ENCODE data around the gene MPO.

MPO gene

GRCh38 chr17:58304750-58305486 lies 24.2 kb upstream of the MPO start:
- TF ChIP-seq, protein P1, sequence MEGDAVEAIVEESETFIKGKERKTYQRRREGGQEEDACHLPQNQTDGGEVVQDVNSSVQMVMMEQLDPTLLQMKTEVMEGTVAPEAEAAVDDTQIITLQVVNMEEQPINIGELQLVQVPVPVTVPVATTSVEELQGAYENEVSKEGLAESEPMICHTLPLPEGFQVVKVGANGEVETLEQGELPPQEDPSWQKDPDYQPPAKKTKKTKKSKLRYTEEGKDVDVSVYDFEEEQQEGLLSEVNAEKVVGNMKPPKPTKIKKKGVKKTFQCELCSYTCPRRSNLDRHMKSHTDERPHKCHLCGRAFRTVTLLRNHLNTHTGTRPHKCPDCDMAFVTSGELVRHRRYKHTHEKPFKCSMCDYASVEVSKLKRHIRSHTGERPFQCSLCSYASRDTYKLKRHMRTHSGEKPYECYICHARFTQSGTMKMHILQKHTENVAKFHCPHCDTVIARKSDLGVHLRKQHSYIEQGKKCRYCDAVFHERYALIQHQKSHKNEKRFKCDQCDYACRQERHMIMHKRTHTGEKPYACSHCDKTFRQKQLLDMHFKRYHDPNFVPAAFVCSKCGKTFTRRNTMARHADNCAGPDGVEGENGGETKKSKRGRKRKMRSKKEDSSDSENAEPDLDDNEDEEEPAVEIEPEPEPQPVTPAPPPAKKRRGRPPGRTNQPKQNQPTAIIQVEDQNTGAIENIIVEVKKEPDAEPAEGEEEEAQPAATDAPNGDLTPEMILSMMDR (conservative IDR thresholded peaks at IDR 0.05; ENCODE audit: low read depth, low read length): no peak
- no peak for DNase-seq (ENCODE audit: low read depth)
- H3K4me3 ChIP-seq (ENCODE audit: low read length): no peak overlapping the region

DNA sequence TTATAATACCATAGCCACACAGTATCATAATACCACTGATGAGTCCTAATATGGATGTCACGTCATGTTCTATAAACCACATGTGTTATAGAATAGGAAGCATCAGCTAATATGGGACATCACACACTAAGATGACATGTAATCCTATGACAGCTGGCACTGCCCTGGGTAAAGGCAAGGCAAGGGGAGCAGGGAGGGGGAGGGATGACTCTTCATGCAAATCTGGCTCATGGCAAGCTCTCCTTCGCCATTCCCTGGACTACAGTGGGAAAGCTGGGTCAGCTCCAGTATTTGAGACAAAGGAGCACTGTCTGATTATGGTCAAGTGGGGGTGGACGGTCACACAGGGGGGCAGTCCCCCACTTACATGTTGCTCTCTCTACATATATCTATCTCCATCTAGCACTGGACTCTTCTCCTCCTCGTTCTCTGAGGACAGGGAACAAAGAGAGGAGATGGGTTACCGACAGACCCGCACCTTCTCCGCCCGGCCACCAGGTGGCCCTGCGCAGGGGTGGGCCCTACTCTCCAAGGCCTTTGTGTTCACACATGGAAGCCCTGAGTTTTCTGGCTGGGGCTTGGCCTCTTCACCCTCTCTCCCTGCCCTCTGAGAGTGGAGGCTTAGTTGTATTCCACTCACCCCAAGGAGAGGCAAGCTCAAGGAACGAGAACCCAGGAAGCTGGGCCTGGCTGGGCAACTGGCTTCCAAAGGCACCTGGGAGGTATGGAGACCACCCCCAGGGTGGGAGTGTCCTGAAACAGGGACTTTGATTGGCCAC lies 23.4 kb upstream of the MPO start:
- TF ChIP-seq, protein P1 (conservative IDR thresholded peaks at IDR 0.05; ENCODE audit: low read depth, low read length): peak; percentile 89

GRCh38 chr17:58302919-58303585 lies 22.3 kb upstream of the MPO start:
- no peak for DNase-seq (ENCODE audit: low read depth)
- H3K4me3 ChIP-seq (ENCODE audit: low read length): no peak overlapping the region
- TF ChIP-seq, protein P1 (conservative IDR thresholded peaks at IDR 0.05; ENCODE audit: low read depth, low read length): no peak

More for the DNA sequence above, 23.4 kb upstream of the MPO start:
- no peak for DNase-seq (ENCODE audit: low read depth)
- H3K4me3 ChIP-seq (ENCODE audit: low read length): no peak overlapping the region

DNA sequence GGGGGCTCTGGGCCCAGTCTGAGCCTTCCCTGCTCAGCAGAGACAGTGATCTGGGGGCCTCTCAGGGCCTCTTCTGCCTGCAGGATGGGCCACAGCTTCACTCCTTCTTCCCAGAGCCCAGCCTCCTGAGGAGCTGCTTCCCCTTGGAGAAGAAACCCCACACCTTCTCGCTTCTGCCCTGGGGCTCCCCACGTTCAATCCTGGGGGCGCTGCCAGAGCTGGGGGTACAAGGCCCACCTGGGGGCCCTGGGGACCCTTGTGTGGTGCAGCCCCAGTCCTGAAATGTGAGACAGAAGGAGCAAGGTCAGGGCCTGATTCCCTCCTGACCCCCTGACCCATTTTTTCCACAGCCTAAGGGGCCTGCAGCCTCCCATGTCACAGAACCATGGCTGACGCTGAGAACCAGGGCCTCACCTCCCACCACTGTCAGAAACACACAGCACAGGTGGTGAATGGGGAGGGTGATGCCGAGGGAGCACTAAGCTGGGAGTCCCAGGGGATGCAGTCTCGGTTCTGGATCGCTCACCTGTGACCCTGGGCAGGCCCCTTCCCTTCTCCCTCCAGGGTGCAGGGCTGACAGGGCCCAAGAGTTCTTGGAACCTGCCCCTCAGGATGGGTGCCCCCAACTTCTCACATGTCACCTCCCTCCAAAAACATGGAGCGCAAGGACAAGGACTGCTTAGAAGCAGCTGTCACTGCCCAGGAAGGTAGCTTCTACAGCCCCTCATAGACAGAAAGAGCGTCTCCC lies 21.6 kb upstream of the MPO start:
- no peak for DNase-seq (ENCODE audit: low read depth)
- H3K4me3 ChIP-seq (ENCODE audit: low read length): no peak overlapping the region
- TF ChIP-seq, protein P1 (conservative IDR thresholded peaks at IDR 0.05; ENCODE audit: low read depth, low read length): no peak

- H3K4me3 ChIP-seq (ENCODE audit: low read length): no peak overlapping the region
- TF ChIP-seq, protein P1 (conservative IDR thresholded peaks at IDR 0.05; ENCODE audit: low read depth, low read length): no peak
- no peak for DNase-seq (ENCODE audit: low read depth)
Measured at GRCh38 chr17:58301504-58302150, 20.9 kb upstream of the MPO start.

DNA sequence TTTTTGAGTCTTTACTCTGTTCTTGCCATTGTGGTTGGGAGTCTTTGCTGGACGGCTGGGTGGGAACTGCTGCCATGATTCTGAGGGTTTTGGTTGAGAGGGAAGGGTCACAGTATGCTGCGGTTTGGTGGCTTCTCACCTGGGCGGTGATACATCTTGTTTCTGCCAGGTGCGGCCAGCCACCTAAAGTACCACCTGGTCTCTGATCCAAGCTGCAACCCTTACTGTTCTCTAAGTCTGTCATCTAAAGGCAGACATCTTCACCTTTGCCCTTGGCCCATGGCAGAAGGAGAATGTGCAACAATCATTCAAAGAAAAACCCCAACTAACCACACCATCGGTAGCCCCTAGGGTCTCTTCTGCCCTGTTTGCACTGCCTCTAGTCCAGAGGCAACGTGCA lies 19.6 kb upstream of the MPO start:
- DNase-seq (ENCODE audit: low read depth): no peak
- TF ChIP-seq, protein P1 (conservative IDR thresholded peaks at IDR 0.05; ENCODE audit: low read depth, low read length): no peak
- H3K4me3 ChIP-seq (ENCODE audit: low read length): no peak overlapping the region
